ENCODE data around the gene EDAR.

EDAR gene

DNA sequence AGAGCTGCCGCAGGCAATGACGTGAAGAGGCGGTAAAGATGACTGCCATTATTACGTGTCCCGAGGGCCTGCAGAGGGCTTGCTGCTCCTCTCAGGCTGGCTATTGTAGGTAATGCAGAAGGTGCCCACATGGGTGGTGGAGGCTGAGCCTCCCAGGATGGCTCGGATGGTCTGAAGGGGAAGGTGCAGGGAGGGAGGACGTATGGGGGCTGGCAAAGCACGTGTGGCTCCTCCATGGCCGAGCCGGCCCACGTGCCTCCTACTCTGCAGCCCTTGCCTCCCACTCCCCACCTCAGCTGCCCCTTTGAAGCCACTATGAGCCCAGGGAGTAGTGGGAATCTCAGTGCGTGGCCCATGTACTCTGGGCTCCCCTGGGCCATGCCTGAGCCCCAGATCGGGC lies 48.9 kb downstream of the EDAR start:
- no peak for DNase-seq (ENCODE audit: low spot score)

- no peak for DNase-seq (ENCODE audit: low spot score)
Observed at GRCh38 chr2:108938077-108938710, 50.8 kb downstream of the EDAR start.

DNA sequence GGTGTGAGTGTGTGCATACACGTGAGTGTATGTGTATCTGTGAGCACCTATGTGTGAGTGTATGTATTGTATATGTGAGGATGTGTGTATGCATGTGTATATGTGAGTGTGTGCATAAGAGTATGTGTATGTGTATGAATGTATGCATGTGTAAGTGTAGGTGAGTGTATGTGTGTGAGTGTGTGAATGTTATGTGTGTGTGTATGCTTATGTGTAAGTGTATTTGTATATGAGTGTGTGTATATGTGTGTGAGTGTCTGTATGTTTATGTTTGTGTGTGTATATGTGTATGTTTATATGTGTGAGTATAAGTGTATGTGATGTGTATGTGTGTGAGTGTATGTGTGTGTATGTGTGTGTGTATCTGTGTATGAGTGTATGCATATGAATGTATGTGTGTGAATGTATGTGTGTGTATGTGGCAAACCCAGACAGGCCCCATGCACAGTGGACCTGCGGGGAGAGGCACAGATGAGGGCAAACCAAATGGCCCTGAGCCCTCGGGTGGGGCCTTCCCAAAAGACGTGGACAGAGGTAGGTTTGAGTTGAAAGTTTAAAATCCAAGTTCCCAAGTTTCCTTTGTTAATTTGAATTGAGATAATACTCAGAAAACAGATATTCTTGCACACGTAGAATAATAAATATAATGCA lies 51.5 kb downstream of the EDAR start:
- DNase-seq (ENCODE audit: low spot score) = no peak

DNA sequence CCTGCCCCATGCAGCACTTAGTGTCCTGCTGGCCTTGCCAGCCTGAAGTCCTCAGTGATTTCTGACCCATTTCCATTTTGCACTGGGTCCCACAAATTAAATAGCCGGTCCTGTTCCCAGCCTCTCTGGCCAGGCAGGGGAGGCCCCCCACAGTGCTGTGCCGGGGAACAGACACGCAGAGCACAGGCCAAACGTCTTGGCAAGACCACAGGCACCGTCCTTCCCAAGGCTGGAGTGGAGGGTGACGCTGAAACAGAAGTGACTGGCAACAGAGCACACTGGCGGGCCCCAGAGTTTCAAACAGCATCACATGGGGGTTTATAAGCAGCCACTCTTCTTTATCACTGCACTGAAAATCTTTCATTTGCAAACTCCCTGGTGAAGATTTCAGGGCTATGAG lies 52.2 kb downstream of the EDAR start:
- no peak for DNase-seq (ENCODE audit: low spot score)

- no peak for DNase-seq (ENCODE audit: low spot score)
Observed at GRCh38 chr2:108936076-108936864, 52.8 kb downstream of the EDAR start.

- no peak for DNase-seq (ENCODE audit: low spot score)
Observed at GRCh38 chr2:108935271-108935741, 53.7 kb downstream of the EDAR start.

- DNase-seq (ENCODE audit: low spot score) = no peak
Observed at GRCh38 chr2:108934583-108935245, 54.3 kb downstream of the EDAR start.

DNA sequence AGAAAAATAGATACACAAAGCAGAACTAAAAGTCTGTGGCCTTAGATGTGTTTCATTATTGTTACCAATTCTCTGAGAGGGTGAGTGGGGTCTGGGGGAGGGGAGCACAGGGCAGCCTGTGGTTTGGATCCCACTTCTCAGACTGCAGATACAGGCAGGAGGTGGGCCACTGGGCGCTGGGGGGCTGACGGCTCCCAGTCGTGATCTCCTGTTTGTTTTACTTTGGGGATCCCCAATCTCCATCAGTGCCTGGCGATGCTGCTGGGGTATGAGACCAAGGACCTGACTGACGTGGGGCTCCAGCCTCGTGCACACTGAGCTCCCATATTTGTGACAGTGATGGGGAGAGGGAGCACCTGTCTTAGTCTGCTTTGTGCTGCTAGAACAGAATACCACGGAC lies 54.9 kb downstream of the EDAR start:
- no peak for DNase-seq (ENCODE audit: low spot score)

DNA sequence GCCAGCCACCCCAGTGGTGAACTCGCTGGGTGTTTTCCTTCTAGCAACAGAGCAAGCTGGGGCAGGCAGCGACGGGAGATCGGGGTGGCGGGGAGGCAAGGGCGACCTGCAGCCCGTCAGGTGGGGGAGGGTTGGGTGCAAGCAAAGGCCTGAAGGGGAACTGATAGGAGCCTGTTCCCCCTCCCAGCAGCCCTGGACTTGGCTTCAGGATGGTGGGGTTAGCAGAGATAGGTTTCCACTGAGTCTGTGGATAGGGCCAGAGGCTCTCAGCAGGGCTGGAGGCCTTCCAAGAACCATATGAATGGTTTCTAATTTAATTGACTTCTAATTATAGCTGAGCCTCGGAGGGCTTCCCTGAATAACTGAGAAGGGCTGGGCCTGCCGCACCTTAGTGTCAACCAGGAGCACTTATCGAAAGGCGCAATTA lies 55.3 kb downstream of the EDAR start:
- DNase-seq (ENCODE audit: low spot score) = no peak

DNA sequence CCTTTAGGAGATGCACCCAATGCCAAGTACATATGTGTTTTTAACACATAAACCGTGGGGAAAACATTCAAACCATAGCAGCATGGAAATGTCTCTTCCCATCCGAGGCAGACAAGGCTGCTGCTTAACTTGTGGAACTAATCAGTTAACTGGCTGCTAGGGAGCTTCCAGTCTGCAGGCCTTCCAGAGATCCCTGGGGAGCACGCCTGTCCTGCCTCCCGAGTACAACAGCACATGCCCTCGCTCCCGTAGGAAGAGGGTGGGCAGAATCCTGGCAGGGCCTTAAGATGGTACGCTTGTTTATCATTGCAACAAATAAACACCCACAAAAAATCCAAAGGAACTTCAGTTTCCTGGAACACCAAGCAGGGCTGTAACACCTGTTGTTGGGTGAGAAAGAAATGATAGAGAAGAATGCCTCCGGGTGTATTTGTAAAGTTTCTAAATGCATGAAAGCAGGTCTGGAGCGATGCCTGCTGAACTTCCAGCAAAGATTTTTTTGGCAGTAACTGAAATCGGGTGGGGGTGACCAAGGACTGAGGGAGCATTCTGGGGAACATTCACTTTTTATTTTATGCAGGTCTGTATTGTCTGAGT lies 56.2 kb downstream of the EDAR start:
- no peak for DNase-seq (ENCODE audit: low spot score)

DNA sequence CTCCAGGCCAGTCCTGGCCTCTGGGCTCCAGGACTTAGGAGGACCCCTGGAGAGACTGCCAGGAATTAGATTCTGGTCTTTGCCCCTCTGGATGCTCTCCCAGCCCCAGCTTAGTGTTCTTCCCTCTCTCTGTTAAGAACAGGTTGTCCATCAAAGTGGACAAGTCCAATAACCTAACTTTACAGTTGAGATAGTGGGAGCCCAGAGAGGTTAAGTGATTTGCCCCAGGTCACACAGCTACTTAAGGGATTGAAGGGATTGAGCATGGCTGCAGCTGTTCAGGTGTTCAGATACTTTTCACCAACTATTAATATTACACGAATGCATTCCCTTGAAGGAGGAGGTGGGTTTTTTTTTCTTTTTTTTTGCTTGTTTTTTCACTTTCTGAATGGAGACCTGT lies 57.6 kb downstream of the EDAR start:
- no peak for DNase-seq (ENCODE audit: low spot score)

- no peak for DNase-seq (ENCODE audit: low spot score)
Observed at GRCh38 chr2:108929807-108930425, 59.1 kb downstream of the EDAR start.

GRCh38 chr2:108928660-108929377 lies 60.2 kb downstream of the EDAR start:
- DNase-seq (ENCODE audit: low spot score) = no peak

- no peak for DNase-seq (ENCODE audit: low spot score)
Observed at GRCh38 chr2:108927936-108928659, 60.9 kb downstream of the EDAR start.

GRCh38 chr2:108927405-108927804 lies 61.6 kb downstream of the EDAR start:
- DNase-seq (ENCODE audit: low spot score) = no peak

- no peak for DNase-seq (ENCODE audit: low spot score)
Observed at GRCh38 chr2:108926561-108927380, 62.2 kb downstream of the EDAR start.

GRCh38 chr2:108925735-108926134 lies 63.3 kb downstream of the EDAR start:
- DNase-seq (ENCODE audit: low spot score) = no peak

DNA sequence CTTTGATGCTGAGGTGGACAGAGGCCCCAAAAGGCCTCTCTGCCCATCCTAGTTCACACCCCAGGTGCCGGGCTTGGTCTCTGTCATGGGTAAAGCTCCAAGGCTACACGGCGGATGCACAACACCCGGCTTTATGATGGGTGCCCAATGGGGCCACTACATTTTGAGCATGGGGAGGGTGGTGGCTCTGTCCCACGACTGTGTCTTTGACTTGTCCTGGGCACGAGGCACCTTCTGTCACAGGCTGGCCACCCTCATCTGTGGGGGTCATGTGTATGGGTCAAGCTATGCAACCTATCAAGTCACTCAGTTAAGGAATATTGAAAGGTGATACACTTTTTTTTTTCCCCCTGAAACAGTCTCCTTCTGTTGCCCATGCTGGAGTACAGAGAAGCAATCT lies 63.7 kb downstream of the EDAR start:
- DNase-seq (ENCODE audit: low spot score) = no peak

GRCh38 chr2:108924580-108925251 lies 64.3 kb downstream of the EDAR start:
- DNase-seq (ENCODE audit: low spot score) = no peak

All from hematopoietic multipotent progenitor cell treated with erythropoietin and hydrocortisone succinate and interleukin-3 and kit ligand, for 15 days (in vitro differentiated cells).